ENCODE measurements around the gene WWOX. TPM values are rescaled to one million over a fixed set of nuclear protein-coding genes. Genes with fewer than 3 reads are reported as not detected.

WWOX gene
- total and polyA plus RNA-seq, 2 of the 8 experiments (the other 6 are each of a cell fraction or from before 2014, with no cell fraction given), result 5.4 to 16.7 TPM

DNA sequence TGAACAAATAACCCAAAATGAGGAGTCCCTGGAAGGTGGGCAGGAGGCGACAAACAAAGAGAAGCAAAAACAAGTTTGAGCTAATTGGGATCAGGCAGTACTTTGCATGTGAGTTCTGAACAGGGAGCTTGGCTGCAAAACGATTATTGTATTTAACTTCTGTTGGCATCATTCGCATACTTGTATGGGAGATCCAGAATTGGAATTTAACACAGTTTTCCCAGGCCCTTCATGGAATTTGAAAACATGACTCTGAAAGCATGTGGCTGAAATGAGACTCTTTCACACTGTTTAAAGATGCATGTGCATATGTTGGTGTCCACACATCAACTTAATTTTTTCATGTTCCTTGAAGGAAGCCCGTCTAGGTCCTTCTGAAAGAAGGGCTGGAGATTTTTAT is 674.3 kb downstream of the WWOX start:
- FAIRE-seq (no peak), DNase-seq (ENCODE audit: low read depth in 1 of 2, low spot score in 2 of 2) (no peak)
- Histone ChIP-seq H4K91ac (replicated peaks; ENCODE audit: insufficient read length, low read length) (no peak overlapping the region), H3K18ac (ENCODE audit: extremely low read depth, low read length) (no peak overlapping the region), H4K8ac (ENCODE audit: extremely low read depth, insufficient read depth, low read length) (no peak overlapping the region), H2BK12ac (ENCODE audit: low read depth, low read length) (no peak overlapping the region), H3K4me3 (ENCODE audit: extremely low read depth in 1 of 4, insufficient read depth in 2 of 4, low read depth in 3 of 4, low read length in 4 of 4) (no peak overlapping the region), H2BK15ac (ENCODE audit: low read length) (no peak overlapping the region), H2AK5ac (ENCODE audit: low read depth, low read length) (no peak overlapping the region), H3K4ac (replicated peaks; ENCODE audit: insufficient read length, low read depth, low read length) (no peak overlapping the region), H3K36me3 (ENCODE audit: control insufficient read depth in 2 of 4, insufficient read depth in 4 of 4, low read length in 3 of 4) (no peaks in the 10 kb centered on the region), H2BK120ac (replicated peaks; ENCODE audit: low read depth, low read length) (no peak overlapping the region), H2BK20ac (ENCODE audit: low read length) (no peak overlapping the region), H4K5ac (ENCODE audit: insufficient read length, low read depth, low read length) (no peak overlapping the region), H2AFZ (ENCODE audit: low read length) (no peak overlapping the region), H4K20me1 (replicated peaks in 1 of 2; ENCODE audit: control insufficient read depth in 1 of 2, insufficient read depth in 2 of 2, low read length in 2 of 2) (no peaks in the 10 kb centered on the region), H3K56ac (replicated peaks; ENCODE audit: insufficient read length, low read depth, low read length) (no peak overlapping the region), H3K27ac (ENCODE audit: low read depth, low read length) (no peak overlapping the region), H3K14ac (ENCODE audit: insufficient read length) (no peak overlapping the region), H3K27me3 (replicated peaks in 1 of 4; ENCODE audit: control insufficient read depth in 3 of 4, extremely low read depth in 1 of 4, insufficient read depth in 3 of 4, low read length in 3 of 4) (no peaks in the 10 kb centered on the region), H3K79me1 (ENCODE audit: low read depth, low read length) (no peaks in the 10 kb centered on the region), H3K4me1 (replicated peaks in 1 of 4; ENCODE audit: control insufficient read depth in 3 of 4, insufficient read depth in 4 of 4, low read length in 3 of 4) (no peaks in the 10 kb centered on the region), H2BK5ac (ENCODE audit: low read depth, low read length) (no peak overlapping the region), H3K23me2 (ENCODE audit: low read depth, low read length) (no peaks in the 10 kb centered on the region), H3K9ac (replicated peaks in 1 of 4; ENCODE audit: extremely low read depth in 1 of 4, low read depth in 3 of 4, low read length in 3 of 4) (no peak overlapping the region), H3K4me2 (ENCODE audit: insufficient read depth in 1 of 2, low read depth in 2 of 2, low read length in 2 of 2) (no peak overlapping the region), H3K79me2 (ENCODE audit: control insufficient read depth in 1 of 2, insufficient read depth in 2 of 2, low read length in 2 of 2) (no peaks in the 10 kb centered on the region), H3K9me3 (ENCODE audit: insufficient read depth in 2 of 2, low read depth in 1 of 2, low read length in 1 of 2) (no peaks in the 10 kb centered on the region), H3K23ac (ENCODE audit: insufficient read length) (no peak overlapping the region)
- ChIA-PET CTCF (ENCODE audit: partially characterized antibody) (interaction anchor here (0.6 to 1.8 kb wide), 5 partner anchors 13 to 475 kb away, joined by 3 to 6 read pairs (median 3); no protein-coding TSS in a partner anchor), POLR2A (ENCODE audit: partially characterized antibody) (interaction anchor here (0.8 kb wide), 1 partner anchor 8 kb away, joined by 3 read pairs; no protein-coding TSS in a partner anchor)
- WGBS, 2 experiments (ENCODE audit: extremely low coverage in 1 of 2, insufficient coverage in 1 of 2, insufficient read length in 1 of 2, insufficient replicate concordance in 2 of 2, low coverage in 1 of 2, low lambda C conversion rate in 2 of 2, missing lambda C conversion rate in 1 of 2), result 89% methylated on average over 4 of the region's 4 CpGs; no CpG with 5 or more reads in 1 of the 2 experiments
- TF ChIP-seq POLR2A (IDR thresholded peaks at IDR 0.05; ENCODE audit: control extremely low read depth in 1 of 2, low read depth in 2 of 2, low read length in 2 of 2) (no peak), HDAC2 (IDR thresholded peaks at IDR 0.05; ENCODE audit: borderline replicate concordance in 1 of 2, low read depth in 2 of 2, low read length in 2 of 2) (no peak), POLR2AphosphoS5 (IDR thresholded peaks at IDR 0.05; ENCODE audit: low read depth, low read length) (no peak), RNF2 (IDR thresholded peaks at IDR 0.05; ENCODE audit: borderline replicate concordance, low read depth, low read length, missing control alignments, poor library complexity, severe bottlenecking) (no peak), FOSL1 (IDR thresholded peaks at IDR 0.05; ENCODE audit: insufficient read depth, low read depth, low read length) (no peak), SIX5 (IDR thresholded peaks at IDR 0.05; ENCODE audit: low read depth, low read length) (no peak), BCL11A (IDR thresholded peaks at IDR 0.05; ENCODE audit: low read depth in 2 of 2, low read length in 2 of 2) (no peak), RXRA (IDR thresholded peaks at IDR 0.05; ENCODE audit: insufficient read depth, low read depth, low read length) (no peak), CEBPB (IDR thresholded peaks at IDR 0.05; ENCODE audit: low read depth, low read length) (no peak), GTF2F1 (IDR thresholded peaks at IDR 0.05; ENCODE audit: borderline replicate concordance, low read depth, low read length) (no peak), GABPA (IDR thresholded peaks at IDR 0.05; ENCODE audit: borderline replicate concordance, insufficient read depth, low read length) (no peak)

Data from H1 (cell line).